Measurements from ENCODE around the gene MGMT.

Gene MGMT

DNA sequence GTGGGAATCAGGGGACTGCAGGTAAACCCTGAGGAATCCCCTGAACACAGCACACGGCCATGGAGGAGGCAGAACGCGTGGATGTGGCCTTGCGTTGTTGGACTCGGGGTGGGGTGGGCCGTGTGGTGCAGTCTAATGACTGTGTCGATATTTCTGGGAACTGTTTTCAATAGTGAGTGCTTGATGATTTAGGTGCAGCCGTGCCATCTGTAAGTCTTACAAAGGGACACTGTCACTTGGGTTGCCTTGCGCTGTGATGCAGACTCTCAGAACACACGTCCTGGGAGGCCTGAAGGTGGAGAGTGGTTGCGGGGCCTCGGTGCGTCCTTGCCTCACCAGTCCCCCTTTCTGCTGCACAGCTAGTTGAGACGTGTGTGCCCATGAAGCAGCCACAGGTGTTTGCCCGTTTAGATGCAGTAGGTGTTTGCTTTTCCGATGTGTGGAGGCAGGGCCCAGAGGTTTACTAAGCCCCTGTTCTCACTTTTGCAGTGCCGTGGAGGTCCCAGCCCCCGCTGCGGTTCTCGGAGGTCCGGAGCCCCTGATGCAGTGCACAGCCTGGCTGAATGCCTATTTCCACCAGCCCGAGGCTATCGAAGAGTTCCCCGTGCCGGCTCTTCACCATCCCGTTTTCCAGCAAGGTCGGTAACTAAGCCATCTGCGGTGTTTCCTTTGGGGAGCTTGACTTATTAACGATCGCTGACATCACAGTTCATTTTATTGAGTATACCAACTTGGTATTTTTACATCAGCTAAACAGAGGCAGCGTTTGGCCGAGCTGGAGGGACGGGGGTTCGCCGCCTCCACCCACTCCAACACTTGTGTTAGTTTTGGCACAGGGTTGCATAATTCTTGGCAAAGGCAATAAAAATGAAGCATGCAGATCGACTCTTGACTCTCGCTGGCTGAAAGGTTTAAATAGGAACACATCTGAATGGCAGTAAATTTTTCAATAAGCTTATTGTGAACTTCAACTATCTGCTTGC lies 240.7 kb downstream of the MGMT start:
- DNase-seq (ENCODE audit: low read depth, low spot score), result peak; percentile 10

DNA sequence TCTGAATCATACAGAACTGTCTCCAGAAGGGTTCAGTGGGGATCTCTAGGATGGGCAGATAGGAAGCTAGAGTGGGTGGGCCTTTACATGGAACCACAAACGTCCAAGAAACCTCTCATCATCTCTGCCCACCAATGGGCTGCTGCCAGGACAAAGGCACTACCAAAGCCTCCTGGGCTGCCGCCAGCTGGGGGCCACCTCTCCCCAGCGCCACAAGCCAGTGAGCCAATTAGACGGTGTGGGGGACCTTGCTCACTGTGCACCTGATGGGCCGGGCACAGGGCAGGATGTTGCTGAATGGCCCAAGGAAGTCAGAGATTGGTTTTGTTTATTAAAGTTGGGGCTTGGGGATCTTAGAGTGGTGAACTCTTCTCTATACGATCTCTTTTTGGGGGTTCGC lies 242.1 kb downstream of the MGMT start:
- DNase-seq (ENCODE audit: low read depth, low spot score), result no peak

DNA sequence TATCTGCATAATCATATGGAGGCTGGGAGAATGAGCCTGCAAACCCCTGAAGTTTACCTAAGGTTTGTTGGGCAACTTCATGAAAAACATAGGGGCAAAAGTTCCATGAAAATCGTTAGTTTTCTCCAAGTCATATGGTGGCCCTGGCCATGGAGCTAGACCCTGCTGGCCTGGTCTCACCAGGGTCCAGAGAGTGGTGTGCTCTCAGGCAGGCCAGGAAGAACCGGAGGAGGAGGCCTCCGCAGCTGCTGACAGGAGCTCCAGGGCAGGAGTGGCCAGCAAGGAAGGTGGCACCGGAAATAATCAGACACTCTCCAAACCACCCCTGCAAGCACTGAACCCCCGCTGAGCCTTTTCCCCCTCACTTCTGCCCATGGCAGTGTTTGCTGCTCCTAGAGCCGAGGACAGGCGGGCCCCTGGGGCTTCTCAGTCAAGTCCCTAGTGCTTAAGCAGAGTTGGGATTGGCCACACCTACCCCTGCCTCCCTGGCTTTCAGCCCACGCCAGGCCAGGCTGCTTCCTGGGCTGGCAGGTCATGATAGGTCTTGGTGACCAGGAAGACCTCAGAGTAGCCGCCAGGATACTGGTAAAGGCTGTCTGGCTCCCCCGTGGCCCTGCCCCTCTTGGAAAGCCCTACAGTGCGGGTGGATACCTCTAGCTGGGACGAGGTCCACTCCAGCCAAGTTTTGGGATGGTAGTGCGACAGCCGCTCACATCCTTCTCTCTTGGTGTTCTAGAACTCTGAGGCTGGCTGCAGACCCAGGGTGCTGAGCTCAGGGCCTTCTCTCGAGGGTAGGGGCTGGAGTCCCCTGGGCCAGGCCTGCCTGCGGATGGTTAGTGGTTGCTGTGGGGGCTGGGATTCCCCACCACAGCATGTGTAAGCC lies 242.8 kb downstream of the MGMT start:
- no peak for DNase-seq (ENCODE audit: low read depth, low spot score)

DNA sequence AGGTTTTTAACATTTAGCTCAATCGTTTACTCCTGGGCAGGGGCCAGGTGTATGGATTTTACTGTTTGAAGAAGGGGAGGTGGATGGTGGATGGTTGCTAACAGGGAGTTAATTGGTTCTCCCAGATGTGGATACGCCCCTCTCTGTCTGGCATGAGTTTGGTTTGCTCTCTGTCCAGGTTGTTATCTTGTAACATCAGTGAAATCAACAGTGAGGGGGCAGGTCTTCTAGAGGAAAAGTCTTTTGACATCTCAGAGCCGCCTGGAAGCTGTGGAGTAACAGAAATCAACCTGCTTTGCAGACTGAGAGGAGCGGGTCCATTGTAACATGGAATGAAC lies 243.4 kb downstream of the MGMT start:
- DNase-seq (ENCODE audit: low read depth, low spot score), result no peak

DNA sequence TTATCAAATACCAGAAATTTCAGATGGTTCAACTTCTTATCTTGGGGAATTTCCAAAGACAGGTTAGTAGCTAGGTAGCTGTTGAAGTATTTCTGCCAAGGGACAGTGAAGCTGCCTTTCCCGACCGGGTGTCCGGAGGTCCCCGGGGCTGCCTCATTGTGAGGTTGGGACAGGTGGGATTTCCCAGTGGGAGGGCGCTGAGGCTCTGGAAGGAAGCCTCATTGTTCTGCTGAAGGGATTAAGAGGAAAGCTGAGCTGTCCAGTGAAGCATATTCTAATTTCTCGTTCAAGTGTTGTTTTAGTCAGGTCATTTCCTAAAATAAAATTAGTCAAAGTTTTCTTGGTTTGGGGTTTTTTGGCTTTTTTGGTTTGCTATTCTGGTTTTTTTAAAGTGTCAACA lies 244.2 kb downstream of the MGMT start:
- DNase-seq (ENCODE audit: low read depth, low spot score), result no peak

DNA sequence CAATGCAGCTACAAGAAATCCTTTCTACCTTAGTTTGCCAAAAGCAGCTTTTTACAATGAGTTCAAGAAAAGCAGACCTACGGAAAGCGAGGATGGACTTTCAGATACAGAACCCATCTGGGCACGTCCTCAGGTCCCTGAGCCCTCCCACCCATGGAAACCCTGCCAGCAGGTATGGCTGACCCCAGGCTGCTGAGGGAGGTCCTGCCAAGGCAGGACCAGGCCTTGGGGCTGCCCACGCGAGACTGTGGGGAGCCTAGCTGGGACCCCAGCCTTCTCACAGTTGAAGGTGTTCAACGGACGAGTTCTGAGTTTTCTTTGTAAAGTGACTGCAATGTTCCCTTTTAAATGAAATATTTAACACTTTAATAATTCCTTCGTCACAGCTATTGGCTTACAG lies 245.0 kb downstream of the MGMT start:
- DNase-seq (ENCODE audit: low read depth, low spot score), result no peak

DNA sequence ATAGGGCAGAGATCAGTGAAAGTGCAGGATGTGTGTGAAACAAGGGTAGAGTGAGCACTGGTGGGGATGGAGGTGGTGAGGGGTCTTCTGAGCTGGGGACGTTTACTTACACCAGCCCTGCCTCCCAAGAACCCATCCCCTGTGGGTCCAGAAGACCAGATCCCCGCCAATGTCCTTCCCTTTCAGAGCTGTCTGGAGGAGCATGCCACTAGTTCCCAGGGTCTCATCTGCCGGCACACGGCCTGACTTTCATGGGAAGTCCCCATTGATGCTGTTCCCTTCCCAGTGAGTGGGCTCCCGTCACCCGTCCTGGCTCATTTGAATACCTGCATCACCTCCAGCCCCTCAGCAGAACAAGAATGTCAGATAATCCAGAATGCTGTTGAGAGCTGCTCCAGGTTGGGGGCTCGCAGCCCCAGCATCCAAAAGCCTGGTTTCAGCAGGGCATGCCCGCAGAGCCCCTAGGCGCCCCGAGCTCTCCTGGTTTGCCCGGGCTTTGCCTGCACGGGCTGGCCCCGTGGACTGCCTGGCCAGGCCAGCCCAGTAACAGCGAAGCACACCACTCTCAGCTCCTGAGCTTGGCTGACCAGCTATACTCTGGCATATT lies 246.7 kb downstream of the MGMT start:
- DNase-seq (ENCODE audit: low read depth, low spot score), result no peak

DNA sequence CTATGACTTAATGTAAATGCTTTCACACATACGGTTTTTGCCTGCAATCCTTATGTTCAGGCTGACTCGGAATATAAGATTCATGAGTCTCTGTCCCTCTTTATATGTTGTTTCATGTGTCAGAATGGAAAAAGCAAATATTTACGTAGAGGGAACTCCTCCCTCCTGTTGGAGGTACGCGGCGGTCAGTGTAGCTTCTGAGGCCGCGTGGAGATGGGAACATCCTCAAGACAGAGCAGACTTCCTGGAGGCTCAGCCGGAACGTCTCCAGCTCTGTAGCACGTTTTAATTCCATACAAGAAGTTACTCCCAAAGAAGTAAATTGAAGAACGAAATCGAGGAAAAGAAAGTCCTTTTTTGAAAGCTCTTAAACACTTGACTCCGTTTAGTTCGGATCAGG lies 248.8 kb downstream of the MGMT start:
- no peak for DNase-seq (ENCODE audit: low read depth, low spot score)

DNA sequence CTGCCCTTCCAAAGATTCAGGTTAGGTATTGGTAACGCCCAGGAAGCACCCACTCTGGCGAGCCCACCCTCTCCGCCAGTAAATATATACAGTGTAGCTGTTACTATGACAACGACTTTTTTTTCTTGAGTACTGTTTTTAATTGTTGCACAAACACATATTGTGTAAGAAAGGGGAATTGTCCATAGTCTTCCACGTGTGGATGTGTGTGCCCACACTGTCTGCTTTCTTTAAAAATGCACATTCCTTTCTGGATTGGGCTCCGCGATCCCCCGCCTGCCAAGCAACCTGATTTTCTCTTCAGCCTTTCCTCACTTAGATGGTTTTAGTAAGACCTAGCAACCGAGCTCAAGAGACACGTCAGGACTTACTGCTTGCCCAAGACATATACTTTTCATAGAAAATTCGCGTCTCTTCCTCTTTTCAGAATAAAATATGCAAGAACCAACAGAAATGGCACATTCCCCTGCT lies 249.2 kb downstream of the MGMT start:
- no peak for DNase-seq (ENCODE audit: low read depth, low spot score)

DNA sequence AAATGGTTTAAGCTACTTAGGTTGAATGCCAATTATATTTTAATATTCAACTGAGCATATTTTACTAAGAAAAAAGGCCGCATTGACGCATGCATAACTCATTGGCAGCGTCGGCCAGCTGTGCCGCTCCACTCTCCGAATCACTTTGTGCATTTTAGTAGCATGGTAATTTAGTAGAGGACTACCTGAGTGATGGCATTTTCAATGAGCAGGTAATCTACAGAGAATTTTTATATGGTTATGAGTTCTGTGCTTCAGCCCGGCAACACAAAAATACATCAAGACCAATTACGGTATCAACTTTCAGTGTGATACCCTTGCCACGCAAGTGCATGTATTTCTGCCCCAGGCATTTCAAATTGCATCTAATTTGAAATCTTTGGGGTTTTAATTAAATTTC lies 249.8 kb downstream of the MGMT start:
- no peak for DNase-seq (ENCODE audit: low read depth, low spot score)

DNA sequence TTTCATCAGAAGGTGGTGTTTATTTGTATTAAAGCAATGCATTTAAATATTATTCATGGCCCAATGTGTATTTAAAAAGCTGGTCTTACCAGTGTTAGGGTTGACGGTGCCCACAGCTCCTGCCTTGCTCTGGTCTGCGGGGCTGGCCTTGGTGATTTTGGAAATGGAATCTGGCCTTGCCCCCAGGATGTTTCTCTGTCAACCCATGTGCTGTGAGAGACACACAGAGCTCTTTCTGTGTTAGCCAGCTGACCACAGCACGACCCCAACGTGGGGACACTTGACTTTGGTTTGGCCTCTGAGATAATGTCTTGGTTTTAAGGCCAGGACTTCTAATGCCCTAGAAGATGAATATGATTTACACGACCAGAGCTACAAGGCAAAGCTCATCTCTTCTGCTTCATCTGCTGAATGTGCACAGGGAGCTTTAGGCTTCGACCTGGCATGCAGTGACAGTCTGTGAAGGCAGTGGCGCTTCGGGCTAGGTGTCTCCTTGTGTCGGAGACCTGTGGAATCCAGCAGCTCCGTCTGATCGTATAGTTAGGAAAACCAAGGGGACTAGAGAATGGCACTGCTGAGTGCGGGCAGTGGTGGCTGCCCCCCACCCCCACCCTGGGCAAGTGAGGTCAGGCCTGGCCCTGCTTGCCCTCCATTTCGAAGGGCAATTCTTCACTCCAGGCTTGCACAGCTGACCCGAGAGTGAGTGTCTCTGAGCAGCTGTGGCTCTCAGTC lies 250.9 kb downstream of the MGMT start:
- DNase-seq (ENCODE audit: low read depth, low spot score), result no peak

DNA sequence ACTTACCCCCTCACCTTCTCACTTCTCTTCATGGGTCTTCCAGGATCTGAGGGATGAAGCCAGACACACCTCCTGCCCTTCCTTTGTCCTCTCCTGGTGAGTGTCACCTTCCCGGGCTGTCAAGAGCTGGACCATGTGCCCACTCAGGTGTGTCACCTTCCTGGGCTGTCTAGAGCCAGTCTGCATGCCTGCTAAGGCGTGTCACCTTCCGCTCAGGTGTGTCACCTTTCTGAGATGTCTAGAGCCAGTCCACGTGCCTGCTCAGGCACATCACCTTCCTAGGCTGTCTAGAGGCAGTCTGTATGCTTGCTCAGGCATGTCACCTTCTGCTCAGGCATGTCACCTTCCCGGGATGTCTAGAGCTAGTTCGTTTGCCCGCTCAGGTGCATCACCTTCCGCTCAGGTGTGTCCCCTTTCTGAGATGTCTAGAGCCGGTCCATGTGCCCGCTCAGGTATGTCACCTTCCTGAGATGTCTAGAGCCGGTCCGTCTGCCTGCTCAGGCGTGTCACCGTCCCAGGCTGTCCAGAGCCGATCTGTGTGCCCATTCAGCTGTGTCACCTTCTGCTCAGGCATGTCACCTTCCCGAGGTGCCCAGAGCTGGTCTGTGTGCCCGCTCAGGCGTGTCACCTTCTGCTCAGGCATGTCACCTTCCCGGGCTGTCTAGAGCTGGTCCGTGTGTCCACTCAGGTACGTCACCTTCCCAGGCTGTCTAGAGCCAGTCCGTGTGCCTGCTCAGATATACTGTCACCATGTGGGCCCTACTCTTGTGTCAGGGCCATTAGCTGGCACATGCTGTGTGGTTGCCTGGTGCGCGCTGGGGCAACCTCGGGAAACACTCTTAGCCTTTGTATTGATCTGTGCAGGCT lies 251.7 kb downstream of the MGMT start:
- DNase-seq (ENCODE audit: low read depth, low spot score), result no peak

DNA sequence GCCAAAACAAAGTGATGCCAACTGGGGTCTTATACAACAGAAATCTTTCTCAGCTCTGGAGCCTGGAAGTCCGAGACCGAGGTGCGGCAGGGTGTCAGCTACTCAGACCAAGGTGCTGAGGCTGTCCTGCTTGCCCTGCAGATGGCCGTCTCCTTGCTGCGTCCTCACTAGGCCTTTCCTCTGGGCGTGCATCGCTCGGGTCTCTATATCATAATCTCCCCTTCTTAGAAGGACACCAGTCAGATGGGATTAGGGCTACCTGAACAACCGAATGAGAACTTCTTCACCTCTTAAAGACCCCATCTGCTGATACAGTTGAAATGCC lies 252.3 kb downstream of the MGMT start:
- DNase-seq (ENCODE audit: low read depth, low spot score), result no peak

DNA sequence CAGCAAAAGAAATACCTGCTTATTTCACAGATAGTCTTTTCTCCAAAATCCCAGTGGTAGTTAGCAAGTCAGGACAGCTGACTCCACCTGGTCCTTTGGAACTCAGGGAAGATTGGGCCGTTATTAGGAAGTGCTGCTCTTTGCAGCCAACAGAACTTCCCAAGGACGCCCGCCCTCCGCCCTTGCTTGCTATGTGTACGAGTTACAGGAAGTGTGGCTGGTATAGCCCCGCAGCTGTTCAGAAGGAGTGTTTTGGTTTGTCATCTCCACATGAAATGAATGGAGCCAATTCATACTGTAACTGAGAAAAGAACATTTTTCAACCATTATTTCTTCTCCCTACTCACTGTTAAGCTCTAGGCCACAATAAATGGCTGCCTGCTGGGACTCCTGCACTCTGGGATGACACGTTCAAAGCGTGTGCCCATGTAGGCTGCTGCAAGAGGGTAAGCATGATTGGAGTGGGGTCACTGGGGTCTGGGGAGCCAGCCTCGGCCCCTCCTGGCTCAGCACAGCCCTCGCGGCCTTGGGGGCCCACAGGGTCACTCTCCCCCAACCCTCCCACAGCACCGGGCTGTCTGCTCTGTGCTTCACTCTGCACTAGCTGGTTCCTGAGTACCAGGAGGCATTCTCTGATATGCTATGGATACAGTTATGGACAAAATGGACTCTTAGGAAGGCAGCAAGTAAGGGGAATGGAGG lies 253.0 kb downstream of the MGMT start:
- no peak for DNase-seq (ENCODE audit: low read depth, low spot score)

DNA sequence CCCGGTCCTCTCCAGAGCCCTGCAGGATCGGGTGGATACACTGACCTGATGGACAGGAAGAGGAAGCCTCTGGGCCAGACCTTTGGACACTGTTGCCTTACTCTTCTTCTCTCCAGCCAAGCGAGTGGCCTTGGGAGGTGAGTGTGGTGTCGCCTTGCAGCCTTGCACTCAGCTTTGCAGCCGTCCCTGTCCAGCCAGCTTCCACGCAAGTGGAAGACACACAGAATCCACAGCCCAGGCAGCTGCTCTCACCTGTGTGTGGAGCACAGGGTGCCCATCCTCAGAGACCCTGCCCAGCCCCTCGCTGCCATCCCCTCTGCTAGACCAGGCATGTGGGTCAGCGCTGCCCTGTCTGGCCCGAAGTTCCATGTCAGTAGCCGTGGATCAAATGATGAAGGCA lies 258.0 kb downstream of the MGMT start:
- no peak for DNase-seq (ENCODE audit: low read depth, low spot score)

DNA sequence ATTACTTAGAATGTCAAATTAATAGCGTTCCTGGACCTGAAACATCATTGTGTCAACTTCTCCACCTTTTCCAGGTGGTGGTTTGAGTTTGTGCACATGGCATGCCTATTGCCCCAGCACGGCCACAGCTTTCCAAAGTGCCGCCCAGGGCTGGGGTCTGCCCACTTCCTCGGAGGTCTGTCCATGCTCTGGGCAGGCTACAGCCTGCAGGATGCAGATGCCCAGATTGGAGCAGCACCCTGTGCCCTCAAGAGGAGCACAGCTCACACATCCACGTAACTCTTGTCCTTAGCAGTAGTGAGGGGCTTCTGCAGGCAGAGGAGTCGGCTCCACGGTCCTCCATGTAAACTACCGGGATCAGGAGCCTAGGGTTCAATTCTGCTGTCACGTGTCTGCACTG lies 258.4 kb downstream of the MGMT start:
- DNase-seq (ENCODE audit: low read depth, low spot score), result no peak

DNA sequence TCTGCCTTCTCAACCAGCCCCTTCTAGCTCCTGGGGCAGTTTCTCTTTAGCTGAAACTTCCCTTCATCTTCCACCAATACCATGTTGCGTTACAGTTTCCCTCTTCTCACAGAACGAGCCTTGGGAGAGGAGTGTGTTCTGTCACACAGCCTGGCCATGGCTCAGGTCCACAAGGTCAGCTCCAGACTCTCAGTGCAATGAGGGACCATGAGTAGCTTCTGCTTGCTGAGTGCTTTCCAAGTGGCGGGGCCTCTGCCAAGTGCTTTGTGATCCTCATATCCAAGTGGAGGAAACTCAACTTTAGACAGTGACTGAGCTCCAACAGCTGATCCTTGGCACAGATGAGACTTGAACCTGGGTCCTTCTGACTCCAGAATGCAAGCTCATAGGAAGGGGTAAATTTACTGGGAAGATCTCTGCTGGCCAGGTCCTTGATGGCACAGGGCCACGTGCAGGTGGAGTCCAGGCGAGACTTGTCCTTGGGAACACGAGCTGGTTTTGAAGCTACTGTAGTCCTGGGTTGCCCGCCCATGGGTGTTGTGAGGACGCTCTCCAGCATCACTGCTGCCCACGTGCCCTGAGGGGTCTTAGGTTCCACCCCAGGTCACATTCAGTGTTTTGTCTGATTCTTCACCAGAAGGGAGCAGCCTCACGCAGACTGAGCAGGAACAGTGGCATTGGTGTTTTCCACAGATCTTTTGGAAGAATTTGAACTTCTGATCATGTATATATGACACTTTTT lies 259.0 kb downstream of the MGMT start:
- DNase-seq (ENCODE audit: low read depth, low spot score), result no peak

DNA sequence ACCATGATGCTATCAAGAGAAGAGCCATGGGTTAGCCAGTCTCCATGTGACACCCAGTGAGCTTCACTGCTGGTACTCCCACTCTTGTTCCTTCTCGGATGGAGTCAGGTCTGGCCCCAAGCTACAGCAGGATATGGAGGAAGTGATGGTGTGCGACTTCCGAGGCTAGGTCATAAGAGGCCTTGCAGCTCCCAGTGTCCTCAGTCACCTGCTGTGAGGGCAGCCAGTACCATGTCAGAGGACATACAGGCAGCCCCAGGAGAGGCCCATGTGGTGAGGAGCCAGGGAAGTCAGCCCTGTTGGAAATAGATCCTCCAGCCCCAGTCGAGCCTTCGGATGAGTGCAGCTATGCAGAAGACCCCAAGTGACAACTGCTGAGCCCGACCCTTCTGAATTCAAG lies 260.0 kb downstream of the MGMT start:
- no peak for DNase-seq (ENCODE audit: low read depth, low spot score)

DNA sequence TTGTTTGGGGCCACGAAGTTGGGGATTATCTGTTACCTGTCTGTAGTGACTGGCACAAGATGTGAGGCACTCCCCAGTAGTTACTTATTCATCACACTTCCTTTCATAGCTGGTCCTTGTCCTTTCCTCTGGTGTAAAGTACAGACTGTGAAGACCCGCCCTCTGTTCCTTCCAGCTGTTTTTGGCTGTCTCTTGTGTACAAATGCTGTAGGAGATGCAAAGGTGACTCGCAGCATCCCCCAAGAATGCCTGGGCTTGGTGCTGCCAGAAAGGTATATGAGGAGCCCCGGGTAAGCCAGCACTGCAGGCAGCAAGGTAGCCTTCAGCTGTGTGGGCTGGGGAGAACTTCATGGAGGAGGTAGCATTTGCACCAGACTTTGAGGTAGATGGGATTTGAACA lies 260.5 kb downstream of the MGMT start:
- DNase-seq (ENCODE audit: low read depth, low spot score), result no peak
